GM21526 (cell line): ENCODE results near the gene FOXK1.
A peak's percentile ranks its signal among the peaks of the same experiment; 100 is the strongest.
"Not testable (repeated sequence)": the region's sequence is repeated elsewhere in the genome, so short reads cannot be mapped to it uniquely, and the experiment has no call there.

Experiments
- ATAC-seq: cut with Tn5 transposase; IDR thresholded peaks from one replicate; pipeline ENCODE4 v1.9.1; 2021; ENCODE audit warnings: moderate library complexity; ENCODE audit not compliant: unreplicated experiment, low FRiP score

Gene FOXK1

DNA sequence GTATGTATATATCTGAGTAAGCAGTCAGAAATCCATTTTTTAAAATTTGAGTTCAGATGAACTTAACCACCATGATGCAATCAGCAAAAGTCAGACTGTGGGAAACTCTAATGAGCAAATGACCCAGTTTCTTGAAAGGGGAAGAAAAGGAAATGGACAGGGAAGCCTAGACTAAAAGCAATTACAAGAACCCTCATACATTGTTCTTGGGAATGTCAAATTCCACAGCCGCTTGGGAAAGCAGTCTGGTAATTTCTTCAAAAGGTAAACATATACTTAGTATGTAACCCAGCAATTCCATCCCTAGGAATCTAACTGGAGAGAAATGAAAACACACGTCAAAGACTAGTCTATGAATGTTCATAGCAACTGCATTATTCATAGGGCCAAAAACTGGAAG is 16.4 kb upstream of the FOXK1 start:
- no peak for ATAC-seq

DNA sequence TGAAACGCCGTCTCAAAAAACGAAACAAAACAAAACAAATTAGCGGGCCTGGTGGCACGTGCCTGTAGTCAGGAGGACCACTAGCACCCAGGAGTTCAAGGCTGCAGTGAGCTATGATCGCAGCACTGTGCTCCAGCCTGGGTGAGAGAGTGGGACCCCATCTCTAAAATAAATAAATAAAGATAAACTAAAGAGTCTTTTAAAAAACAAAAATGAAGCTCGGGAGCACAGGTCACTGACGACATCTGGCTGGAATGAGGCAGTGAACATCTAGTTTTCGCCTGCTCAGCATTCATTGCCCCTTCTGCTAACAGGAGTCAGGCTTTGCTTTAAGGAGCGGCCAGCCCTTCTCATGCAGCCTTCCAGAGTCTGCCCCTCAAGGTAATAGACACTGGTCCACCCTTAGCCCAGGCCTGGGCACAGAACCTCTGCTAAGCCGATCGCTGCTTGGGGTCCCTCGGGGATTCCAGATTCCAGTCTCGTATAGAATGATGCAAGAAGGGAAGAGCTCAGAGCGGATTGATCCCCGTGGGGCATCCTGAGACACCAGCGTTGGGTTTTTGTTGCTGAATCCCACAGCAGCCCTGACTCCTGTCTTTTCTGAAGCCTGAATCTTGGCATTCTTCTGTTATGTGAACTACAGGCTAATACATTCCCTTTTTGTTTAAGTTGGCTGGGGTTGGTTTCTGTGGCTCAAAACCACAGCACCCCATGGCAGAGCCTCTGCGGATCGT is 14.2 kb upstream of the FOXK1 start:
- no peak for ATAC-seq

DNA sequence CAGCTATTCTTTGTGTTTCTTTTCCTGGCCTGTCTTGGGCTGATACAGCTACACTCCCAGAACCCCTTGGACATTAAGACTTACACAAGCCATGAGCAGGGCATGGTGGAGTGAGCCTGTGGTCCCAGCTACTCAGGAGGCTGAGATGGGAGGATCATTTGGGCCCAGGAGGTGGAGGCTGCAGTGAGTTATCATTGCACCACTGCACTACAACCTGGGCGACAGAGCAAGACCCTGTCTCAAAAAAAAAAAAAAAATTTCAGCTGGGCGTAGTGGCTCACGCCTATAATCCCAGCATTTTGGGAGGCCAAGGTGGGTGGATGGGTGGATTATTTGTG is 13.6 kb upstream of the FOXK1 start:
- no peak for ATAC-seq

DNA sequence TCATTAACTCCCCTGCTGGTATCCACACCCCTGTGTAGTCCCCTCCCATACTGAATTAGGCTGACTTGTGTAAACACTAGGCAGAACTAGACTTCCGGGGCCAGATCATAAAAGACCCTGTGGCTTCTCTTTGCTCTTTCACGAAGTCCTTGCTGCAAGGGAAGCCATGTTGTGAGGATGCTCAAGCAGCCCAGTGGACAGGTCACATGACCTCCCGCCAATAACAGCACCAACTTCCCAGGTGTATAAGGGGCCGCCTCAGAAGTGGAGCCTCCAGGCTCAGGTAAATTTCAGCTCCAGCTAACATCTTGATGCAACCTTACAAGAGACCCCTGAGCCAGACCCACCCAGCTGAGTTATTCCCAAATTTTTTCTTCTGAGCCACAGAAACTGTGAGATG is 11.3 kb upstream of the FOXK1 start:
- no peak for ATAC-seq

DNA sequence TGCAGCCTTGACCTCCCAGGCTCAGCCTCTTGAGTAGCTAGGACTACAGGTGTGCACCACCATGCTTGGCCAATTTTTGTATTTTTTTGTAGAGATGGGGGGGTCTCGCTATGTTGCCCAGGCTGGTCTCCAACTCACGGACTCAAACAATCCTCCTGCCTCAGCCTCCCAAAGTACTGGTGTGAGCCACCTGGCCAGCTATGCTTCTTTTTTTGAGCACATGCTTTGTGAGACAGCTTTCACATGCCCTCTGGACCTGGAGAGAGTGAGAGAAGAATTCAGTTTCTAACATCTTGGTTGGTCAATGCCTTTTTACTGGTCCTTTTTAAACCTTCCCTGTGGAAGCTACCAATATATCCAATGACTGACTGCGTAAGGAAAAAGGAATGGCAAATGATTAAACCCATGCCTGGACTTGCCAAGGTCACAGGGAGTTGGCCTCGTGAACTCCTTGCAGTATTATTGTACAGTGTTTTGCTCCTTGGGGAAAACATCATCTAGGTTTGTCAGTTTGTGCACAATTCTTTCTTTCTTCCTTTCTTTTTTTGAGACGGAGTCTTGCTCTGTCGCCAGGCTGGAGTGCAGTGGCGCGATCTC is 6.2 kb upstream of the FOXK1 start:
- ATAC-seq: no peak

DNA sequence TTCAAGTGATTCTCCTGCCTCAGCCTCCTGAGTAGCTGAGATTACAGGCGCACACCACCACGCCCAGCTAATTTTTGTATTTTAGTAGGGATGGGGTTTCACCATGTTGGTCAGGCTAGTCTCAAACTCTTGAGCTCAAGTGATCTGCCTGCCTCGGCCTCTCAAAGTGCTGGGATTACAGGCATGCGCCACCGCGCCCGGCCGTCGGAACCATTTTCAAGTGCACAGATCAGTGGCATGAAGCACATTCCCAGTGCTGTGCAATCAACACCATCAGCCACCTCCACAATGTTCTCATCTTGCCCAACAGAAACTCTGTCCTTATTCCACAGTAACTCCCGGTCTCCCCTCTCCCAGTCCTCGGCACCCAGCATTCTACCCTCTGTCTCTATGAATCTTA is 4.6 kb upstream of the FOXK1 start:
- not testable (repeated sequence) for ATAC-seq

DNA sequence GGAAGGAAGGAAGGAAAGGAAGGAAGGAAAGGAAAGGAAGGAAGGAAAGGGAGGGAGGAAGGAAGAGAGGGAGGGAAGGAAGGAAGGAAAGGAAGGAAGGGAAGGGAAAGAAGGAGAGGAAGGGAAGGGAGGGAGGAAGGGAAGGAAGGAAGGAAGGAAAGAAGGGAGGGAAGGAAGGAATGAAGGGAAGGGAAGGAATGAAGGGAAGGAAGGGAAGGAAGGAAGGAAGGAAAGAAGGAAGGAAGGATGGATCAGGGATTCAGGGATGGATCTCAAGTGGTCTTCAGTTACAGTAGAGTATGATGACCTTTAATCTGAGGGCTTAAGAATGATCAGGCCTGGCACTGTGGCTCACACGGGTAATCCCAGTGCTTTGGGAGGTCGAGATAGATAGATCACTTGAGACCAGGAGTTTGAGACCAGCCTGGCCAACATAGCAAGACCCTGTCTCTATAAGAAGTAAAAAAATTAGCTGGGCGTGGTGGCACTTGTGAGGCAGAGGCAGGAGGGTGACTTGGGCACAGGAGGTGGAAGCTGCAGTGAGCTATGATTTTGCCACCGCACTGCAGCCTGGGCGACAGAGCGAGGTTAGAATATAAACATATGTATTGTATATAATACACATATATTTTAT is 760 bp upstream of the FOXK1 start:
- no peak for ATAC-seq

DNA sequence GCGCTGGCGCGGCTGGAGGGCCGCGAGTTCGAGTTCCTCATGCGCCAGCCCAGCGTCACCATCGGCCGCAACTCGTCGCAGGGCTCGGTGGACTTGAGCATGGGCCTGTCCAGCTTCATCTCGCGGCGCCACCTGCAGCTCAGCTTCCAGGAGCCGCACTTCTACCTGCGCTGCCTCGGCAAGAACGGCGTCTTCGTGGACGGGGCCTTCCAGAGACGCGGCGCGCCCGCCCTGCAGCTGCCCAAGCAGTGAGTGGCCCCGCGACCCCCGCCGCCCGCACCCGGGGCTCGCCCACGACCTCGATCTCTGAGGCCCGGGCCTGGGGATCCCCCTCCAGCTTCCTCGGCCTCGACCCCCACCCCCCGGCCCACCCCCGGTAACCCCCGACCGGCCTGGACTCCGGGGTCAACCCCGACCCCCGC is 537 bp downstream of the FOXK1 start:
- ATAC-seq: peak; percentile 28

DNA sequence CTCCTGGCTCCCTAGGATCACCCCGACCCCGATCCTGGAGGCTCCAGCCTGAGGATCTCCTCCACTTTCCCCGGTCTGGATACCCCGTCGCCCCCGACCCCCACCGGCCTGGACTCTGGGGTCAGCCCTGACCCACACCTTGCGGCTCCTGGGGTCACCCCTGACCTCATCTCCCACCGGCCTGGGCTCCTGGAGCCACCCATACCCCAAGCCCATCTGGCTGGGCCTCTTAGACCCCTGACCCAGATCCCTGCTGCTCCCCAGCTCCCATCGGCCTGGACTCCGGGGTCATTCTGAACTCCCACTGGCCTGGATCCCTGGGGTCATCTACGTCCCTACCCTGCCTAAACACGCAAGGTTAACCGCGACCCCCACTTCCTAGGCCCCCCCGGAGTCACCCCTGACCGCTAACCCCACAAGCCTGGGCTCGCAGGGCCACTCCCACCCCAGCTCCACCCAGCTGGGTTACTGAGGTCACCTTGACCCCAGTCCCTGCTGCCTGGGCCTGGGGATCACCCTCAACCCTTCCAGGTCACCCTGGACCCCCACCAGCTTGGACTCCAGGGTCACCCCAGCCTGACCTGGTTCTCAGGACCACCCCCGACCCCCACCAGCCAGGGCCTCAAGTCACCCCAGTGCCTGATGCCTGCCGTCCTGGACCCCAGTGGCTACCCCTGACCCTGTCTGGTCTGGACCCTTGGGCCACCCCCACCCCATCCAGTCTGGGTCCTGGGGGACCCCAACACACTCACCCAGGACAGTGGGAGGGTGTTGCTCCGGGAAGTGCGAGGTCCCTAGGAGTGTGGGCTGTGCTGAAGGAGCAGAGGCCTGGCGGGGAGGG is 1.2 kb downstream of the FOXK1 start:
- ATAC-seq: no peak

DNA sequence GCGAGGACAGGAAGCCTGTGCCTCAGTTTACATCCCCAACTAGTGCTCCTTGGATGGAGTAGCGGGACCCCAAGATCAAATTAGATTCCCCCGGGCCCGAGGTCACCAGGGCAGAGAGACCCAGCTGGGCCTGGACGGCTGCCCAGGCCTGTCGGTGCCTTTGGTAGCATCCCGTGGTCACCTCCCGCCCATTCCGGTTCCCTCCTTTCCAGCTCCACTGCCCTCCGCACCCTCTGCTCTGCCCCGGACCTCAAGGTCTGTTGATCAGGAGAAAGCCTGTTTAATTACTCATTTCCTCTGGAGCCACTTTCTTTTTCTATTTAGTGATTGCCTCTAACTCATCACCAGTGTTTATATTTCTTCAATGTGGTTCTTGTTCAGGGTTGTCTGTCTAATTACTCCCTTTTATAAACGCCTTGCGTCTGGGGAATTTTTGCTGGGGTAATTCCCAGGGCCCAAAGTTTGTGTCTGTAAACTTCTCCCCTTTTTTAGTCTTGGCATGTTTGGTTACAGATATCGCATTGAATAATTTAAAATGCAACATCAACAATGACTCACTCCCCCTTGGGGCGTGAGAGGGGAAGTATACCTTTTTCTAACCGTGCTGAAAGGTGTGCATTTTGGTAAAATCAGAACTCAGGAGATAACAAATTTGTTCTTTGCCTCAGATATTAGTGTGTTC is 1.9 kb downstream of the FOXK1 start:
- ATAC-seq: no peak

DNA sequence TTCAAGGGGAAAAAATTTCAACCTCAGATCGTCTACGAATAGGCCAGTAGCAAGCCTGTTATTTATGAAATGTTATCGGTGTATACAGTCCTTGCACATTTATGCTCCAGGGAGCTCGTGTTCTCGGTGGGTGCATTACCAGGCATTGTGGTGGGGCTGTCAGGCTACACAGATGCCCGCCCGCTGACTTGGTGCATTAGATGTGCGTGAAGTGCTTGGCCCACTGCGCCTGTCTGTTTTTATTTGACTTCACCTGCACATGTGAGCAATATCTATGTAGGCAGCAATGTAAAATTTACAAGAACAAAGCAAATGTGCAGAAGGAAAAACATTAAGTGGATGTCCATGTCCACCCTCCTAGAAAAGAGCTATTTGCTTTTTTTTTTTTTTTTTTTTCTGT is 2.8 kb downstream of the FOXK1 start:
- ATAC-seq: no peak

DNA sequence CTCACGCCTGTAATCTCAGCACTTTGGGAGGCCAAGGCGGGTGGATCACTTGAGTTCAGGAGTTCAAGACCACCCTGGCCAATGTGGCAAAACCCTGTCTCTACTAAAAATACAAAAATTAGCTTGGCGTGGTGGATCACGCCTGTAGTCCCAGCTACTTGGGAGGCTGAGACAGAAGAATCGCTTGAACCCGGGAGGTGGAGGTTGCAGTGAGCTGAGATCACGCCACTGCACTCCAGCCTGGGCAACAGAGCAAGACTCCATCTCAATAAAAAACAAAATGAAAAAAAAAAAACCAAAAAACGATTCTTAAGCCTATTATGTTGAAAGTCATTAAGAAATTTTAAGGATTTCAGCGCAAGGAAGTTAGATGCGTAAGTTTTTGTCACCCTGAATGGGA is 3.6 kb downstream of the FOXK1 start:
- not testable (repeated sequence) for ATAC-seq

DNA sequence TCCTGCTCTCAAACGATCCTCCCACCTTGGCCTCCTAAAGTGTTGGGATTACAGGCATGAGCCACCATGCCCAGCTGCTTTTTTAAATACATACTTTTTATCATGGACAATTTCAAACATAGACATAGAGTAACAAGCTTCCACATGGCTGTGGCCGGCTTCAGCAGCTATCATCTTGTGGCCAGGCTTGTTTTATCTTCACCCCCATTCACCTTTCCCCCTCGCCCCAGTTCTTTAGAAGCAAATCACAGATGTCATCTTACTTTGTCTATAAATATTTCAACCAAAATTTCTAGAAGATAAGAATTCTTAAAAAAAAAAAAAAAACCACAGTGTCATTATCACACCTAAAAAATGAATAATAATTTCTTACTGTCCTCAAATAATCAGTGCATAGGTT is 5.9 kb downstream of the FOXK1 start:
- no peak for ATAC-seq

DNA sequence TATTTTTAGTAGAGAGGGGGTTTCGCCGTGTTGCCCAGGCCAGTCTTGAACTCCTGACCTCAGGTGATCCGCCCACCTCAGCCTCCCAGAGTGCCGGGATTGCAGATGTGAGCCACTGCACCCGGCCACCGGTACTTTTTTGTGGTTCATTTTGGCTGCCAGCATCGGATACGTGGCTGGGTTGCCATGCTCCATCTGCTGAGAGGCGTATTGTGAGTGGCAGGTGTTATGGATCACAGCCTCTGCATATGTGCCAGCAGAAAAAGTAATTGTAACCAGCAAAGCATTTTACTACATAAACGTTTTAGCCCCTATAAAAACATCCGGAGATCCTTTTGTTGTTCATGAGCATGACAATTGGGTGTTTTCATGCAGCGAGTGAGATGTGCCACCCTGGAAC is 7.1 kb downstream of the FOXK1 start:
- no peak for ATAC-seq

DNA sequence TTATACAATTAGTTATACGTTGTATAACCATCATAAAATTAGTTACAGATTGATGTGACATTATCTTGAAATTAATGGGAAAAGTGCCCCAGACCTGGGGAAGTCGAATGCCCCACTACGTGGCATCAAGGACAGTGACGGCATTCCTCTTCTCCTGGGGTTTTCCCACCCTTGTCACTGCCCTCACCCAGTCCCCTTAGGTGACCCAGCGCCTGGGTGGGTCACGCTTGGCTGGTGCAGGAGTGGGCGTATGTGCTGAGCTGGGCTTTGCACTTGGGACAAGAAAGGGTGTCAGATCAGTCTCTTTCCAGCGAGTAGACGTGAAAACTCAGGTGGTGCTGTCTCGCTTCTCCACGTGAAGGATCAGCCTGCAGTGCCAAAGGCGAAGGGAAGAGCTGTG is 7.6 kb downstream of the FOXK1 start:
- ATAC-seq: no peak

DNA sequence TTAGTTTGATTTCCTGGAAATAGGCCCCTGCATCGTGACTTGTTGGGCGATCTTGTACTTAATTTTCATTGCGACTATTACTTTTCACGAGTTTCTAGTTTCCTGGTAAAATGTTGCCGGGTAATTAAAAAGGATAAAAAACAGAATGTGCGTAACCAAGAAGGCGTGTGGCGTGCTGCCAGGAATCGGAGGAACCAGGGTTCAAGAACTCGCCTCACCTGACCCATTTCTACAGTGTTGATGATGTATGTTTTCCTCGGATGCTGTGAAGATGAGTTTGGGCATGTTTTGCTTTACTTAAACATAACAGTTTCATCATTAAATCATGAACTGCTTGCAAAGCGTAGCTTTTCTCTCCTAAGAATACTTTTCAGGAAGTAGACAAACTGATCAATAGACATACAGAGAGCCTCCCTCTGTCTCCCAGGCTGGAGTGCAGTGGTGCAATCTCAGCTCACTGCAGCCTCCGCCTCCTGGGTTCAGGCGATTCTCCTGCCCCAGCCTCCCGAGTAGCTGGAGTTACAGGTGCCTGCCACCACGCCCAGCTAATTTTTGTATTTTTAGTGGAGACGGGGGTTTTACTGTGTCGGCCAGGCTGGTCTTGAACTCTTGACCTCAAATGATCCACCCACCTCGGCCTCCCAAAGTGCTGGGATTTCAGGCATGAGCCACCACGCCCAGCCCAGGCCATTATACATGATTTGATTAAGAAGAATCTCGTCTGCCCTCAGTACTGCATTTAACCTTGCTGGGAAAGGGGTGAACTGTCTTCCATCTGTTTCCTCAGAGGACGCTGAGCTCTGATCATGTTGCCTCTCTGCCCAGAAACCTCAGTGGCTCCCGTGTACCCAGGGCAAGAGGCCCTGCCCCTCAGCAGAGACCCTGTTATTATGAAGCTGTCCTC is 9.1 kb downstream of the FOXK1 start:
- ATAC-seq: no peak

DNA sequence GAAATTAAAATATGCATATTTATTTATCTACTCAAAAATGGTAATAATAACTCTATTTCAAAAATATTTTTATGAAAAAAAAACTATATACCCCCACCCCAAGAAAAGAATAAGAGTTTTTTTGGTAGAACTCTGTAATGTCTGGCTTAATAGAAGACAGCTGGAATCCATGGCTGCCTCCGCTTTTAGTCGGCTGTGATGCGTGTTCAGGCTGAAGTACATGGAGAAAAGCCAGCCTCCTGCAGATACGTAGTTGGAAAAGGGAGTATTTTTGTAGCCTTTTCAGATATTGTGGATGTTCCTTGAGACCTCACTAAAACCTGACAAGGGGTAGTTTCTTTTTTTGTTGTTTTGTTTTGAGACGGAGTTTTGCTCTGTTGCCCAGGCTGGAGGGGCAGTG is 10.0 kb downstream of the FOXK1 start:
- ATAC-seq: no peak

DNA sequence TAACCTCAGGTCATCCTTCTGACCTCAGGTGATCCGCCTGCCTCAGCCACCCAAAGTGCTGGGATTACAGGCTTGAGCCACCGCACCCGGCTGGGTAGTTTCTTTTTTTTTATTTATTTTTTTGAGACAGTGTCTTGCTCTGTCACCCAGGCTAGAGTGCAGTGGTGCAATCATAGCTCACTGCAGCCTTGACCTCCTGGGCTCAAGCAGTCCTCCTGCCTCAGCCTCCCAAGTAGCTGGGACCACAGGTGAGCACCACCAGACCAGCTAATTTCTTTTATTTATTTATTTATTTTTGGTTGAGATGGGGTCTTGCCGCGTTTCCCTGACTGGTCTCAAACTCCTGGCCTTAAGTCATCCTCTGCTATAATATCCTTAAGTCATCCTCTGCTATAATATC is 10.5 kb downstream of the FOXK1 start:
- not testable (repeated sequence) for ATAC-seq

DNA sequence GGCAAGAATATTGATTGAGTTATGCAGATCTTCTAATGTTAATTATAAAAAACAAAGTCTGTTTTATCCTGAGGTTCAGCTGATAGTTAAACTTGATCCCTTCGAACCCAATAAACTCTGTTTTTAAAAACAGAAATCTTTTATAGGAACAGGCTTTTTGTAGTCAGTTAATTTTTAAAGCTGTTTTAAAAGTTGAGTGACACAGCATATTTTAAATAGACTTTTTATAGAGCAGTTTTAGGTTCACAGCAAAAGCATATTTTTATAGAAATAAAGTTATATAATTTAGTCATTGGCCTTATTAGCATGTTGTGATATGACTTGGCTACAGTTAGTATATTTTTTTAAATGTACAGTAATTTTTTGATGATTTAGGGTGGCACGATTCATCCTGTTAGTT is 11.1 kb downstream of the FOXK1 start:
- ATAC-seq: no peak

DNA sequence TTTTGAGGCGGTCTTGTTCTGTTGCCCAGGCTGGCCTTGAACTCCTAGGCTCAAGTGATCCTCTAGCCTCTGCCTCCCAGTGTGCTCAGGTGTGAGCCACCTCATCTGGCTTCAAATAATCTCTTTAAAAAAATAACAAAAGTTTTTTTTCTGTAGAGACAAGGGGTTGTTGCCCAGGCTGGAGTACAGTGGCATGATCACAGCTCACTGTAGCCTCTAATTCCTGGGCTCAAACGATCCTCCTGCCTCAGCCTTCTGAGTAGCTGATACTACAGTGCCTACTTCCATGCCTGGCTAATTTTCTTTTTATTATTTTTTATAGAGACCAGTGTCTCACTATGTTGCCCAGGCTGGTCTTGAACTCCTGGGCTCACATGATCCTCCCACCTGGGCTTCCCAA is 11.7 kb downstream of the FOXK1 start:
- ATAC-seq: no peak
